SIG-M5 (cell line): ENCODE results near the gene PPP4R2.

Source experiments
- DNase-seq: peaks from one replicate; lab custom pipeline; 2025; lab: John Stamatoyannopoulos, UW

Gene PPP4R2

GRCh38 chr3:73070675-73071575 is 74.3 kb downstream of the PPP4R2 start:
- DNase-seq: no peak

- DNase-seq: no peak
Measured at GRCh38 chr3:73071952-73072351, 75.3 kb downstream of the PPP4R2 start.

GRCh38 chr3:73072634-73073033 is 76.0 kb downstream of the PPP4R2 start:
- DNase-seq: no peak

GRCh38 chr3:73073091-73073707 is 76.6 kb downstream of the PPP4R2 start:
- DNase-seq: no peak

GRCh38 chr3:73074781-73075180 is 78.2 kb downstream of the PPP4R2 start:
- no peak for DNase-seq

- no peak for DNase-seq
Measured at GRCh38 chr3:73080216-73080966, 83.8 kb downstream of the PPP4R2 start.

- no peak for DNase-seq
Measured at GRCh38 chr3:73081140-73081539, 84.5 kb downstream of the PPP4R2 start.

- DNase-seq: no peak
Measured at GRCh38 chr3:73084170-73084569, 87.6 kb downstream of the PPP4R2 start.

- no peak for DNase-seq
Measured at GRCh38 chr3:73086071-73086494, 89.5 kb downstream of the PPP4R2 start.

- no peak for DNase-seq
Measured at GRCh38 chr3:73094129-73094528, 97.5 kb downstream of the PPP4R2 start.

- no peak for DNase-seq
Measured at GRCh38 chr3:73094951-73095350, 98.3 kb downstream of the PPP4R2 start.

GRCh38 chr3:73096169-73096568 is 99.6 kb downstream of the PPP4R2 start:
- no peak for DNase-seq

GRCh38 chr3:73098026-73098425 is 101.4 kb downstream of the PPP4R2 start:
- no peak for DNase-seq

GRCh38 chr3:73098873-73099272 is 102.3 kb downstream of the PPP4R2 start:
- no peak for DNase-seq

GRCh38 chr3:73100741-73101559 is 104.3 kb downstream of the PPP4R2 start:
- no peak for DNase-seq

GRCh38 chr3:73101881-73102280 is 105.3 kb downstream of the PPP4R2 start:
- no peak for DNase-seq

- no peak for DNase-seq
Measured at GRCh38 chr3:73107215-73107614, 110.6 kb downstream of the PPP4R2 start.

- DNase-seq: no peak
Measured at GRCh38 chr3:73107676-73108187, 111.1 kb downstream of the PPP4R2 start.

- DNase-seq: no peak
Measured at GRCh38 chr3:73108750-73109149, 112.1 kb downstream of the PPP4R2 start.

GRCh38 chr3:73110530-73110929 is 113.9 kb downstream of the PPP4R2 start:
- DNase-seq: no peak

GRCh38 chr3:73114711-73115110 is 118.1 kb downstream of the PPP4R2 start:
- no peak for DNase-seq

- no peak for DNase-seq
Measured at GRCh38 chr3:73115806-73116205, 119.2 kb downstream of the PPP4R2 start.
